T-helper 2 cell (primary cell): ENCODE results near the gene RPA3.

Experiments
- DNase-seq, 5 experiments: peaks; one replicate each; pipeline versions ENCODE4 v3.0.0 to v3.0.0-alpha.2; 2012 to 2022
- total RNA-seq, 2 donors: gene quantifications; one replicate each; lab custom pipeline; 2026; lab: John Stamatoyannopoulos, UW

The RPA3 gene
- 18.4 to 32.4 reads per million in 2 donors for total RNA-seq

GRCh38 chr7:7718492-7718891 is at the start of gene RPA3:
Gene RPA3 (minus strand): TSS chr7:7718607. CDS start chr7:7640418, 78,189 bp downstream.
- no peak for DNase-seq

- DNase-seq, result no peak
Measured at GRCh38 chr7:7766671-7767070, 48.3 kb upstream of the RPA3 start.

- peak in 1 of 5 experiments; percentile 53 for DNase-seq
Measured at GRCh38 chr7:7765422-7765821, 47.0 kb upstream of the RPA3 start.

- DNase-seq, result peak in 1 of 5 experiments; percentile 76
Measured at GRCh38 chr7:7764520-7765396, 46.4 kb upstream of the RPA3 start.

GRCh38 chr7:7761974-7762779 is 43.8 kb upstream of the RPA3 start:
- DNase-seq, result peak in 2 of 5 experiments; percentile 31 to 82

GRCh38 chr7:7761340-7761973 is 43.0 kb upstream of the RPA3 start:
- peak in 1 of 5 experiments; percentile 72 for DNase-seq

GRCh38 chr7:7757576-7757975 is 39.2 kb upstream of the RPA3 start:
- no peak for DNase-seq

- no peak for DNase-seq
Measured at GRCh38 chr7:7756577-7756976, 38.2 kb upstream of the RPA3 start.

- DNase-seq, result no peak
Measured at GRCh38 chr7:7751243-7752092, 33.1 kb upstream of the RPA3 start.

- DNase-seq, result no peak
Measured at GRCh38 chr7:7750571-7751242, 32.3 kb upstream of the RPA3 start.

GRCh38 chr7:7746458-7746857 is 28.1 kb upstream of the RPA3 start:
- DNase-seq, result no peak

- no peak for DNase-seq
Measured at GRCh38 chr7:7745966-7746365, 27.6 kb upstream of the RPA3 start.

- DNase-seq, result no peak
Measured at GRCh38 chr7:7745258-7745657, 26.9 kb upstream of the RPA3 start.

- no peak for DNase-seq
Measured at GRCh38 chr7:7742223-7742622, 23.8 kb upstream of the RPA3 start.

GRCh38 chr7:7740037-7740355 is 21.6 kb upstream of the RPA3 start:
- no peak for DNase-seq

- no peak for DNase-seq
Measured at GRCh38 chr7:7739204-7740036, 21.0 kb upstream of the RPA3 start.

GRCh38 chr7:7738622-7739021 is 20.2 kb upstream of the RPA3 start:
- no peak for DNase-seq

GRCh38 chr7:7738177-7738576 is 19.8 kb upstream of the RPA3 start:
- no peak for DNase-seq

- DNase-seq, result no peak
Measured at GRCh38 chr7:7737674-7738073, 19.3 kb upstream of the RPA3 start.

GRCh38 chr7:7736671-7737070 is 18.3 kb upstream of the RPA3 start:
- no peak for DNase-seq
